ENCODE data around the gene MTA2.

The MTA2 gene

GRCh38 chr11:62546929-62547625 is 54.6 kb downstream of the MTA2 start:
- DNase-seq (ENCODE audit: low read depth in 2 of 2), result no peak

DNA sequence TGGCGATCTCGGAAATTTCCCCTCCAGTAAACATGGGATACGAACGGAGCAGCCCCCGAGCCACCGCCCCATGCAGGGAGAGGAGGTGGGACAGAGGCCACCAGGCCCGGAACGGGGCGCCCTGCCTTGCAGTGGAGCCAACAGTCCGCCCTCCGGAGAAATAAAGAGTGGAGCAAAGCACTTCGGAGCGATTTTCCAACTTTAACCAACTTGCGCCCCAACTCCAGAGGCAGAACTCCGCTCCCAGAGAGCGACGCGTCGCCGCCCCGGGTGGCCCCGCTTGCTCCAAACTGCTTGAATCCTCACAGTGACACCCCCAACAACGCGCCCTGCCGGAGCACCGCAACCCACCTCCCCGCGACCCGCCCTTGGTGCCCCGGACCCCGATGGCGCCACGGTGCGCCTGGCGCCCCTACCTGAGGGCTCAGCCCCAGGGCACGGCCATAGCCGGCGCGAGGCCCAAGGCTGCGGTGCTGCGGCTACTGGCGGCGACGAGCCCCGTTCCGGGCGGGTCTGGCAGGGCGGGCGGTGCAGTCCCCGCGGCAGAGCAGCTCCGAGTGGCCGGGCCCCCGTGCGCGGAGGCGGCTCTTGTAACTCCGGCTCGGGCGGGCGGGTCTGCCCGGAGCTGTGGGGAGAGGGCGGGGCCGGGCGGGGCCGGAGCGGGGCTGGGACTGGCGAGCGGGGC is 55.3 kb downstream of the MTA2 start, which contains the start of gene AHNAK:
Gene AHNAK, minus strand, starts transcription at position 563 of the 685 bp plus-strand sequence. CDS start 10,708 bp downstream, outside the sequence.
- peak in 1 of 2 donors; percentile 61 for DNase-seq (ENCODE audit: low read depth in 2 of 2)

DNA sequence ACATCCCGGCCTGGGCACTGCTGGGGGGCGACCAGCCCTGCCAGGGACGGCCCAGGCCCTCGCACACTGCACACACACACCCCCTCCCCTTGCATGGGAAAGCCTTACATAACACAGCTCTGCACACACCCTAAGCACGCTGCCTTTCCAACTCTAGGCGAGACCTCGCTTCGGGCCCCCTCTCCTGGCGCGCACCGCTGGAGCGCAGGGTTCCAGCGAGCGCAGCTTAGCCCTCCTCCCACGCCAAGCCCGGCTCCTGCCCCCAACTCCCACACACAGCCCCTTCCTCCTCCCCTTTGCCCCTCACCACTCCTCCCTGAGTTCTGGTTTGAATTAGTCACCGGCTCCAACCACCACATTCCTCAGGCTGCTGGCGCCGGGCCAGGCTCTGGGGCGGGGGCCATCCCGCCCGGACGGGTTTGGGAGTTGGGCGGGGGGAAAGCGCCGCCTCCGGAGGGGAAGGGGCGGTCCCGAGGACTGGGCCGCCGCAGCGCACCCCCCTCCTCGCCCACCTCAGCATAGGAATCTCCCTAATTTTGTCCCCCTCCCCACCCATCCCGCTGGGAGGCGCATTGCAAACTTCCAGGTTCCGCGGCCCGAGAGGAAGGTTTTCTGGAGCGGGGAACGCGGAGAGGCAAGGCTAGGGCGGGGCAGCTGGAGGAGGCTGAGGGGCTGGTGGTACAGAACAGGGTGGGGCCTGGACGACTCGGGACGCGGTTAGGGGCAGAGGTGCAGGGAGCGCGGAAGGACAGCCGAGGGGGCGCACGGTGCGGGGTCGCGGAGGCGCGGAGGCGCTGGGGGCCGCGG is 56.0 kb downstream of the MTA2 start:
- DNase-seq (ENCODE audit: low read depth in 2 of 2), result peak in 1 of 2 donors; percentile 56

DNA sequence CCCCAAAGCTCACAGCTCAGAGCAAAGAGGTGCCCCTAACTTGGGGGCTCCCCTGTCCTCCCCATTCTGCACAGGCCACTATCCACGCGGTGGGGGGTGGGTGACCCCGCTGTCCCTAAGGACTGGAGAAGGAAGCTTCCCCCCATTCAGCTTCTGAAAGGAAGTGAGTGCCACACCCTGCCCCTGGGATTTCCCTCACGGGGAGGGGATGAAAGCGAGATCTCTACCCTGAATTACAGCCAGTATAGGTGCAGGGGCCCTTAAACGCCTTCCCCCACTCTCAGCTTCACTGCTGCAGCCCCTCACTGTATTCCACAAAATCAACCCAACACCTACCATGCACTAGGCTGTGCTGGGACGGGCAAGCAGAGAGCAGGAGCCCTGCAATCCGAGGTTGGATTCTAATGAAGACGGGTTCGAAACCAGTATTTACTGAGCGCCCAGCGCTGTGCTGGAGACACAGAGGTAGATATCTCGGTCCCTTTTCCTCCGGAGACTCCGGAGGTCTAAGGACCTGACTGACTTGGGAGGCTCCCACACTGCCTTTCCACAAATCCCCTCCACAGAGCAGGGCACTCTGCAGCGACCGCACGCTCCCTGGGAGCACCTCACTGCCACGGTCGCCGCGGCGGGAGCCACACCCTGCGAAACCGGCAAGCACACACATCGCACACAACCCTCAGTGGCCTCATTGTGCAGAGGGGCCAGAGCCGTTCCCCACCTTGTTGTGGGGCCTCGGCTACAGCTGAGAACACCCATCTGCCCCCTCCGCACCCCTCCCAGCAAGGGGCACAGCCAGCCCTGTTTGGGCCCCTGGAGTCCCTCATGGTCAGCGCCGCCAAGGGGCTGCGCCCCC is 56.9 kb downstream of the MTA2 start:
- DNase-seq (ENCODE audit: low read depth in 2 of 2), result no peak

GRCh38 chr11:62543680-62544444 is 57.8 kb downstream of the MTA2 start:
- no peak for DNase-seq (ENCODE audit: low read depth in 2 of 2)
